ENCODE results near the gene CPA5. TPM values are rescaled to one million over a fixed set of nuclear protein-coding genes. Genes with fewer than 3 reads are reported as not detected.

The CPA5 gene
- total RNA-seq, 1 experiment from 2014 or later, result not detected

- Histone ChIP-seq H3K9ac (ENCODE audit: low read length) (no peak overlapping the region), H3K9me2 (replicated peaks; ENCODE audit: low read length) (no peaks in the 10 kb centered on the region), H3K27me3 (ENCODE audit: low read length) (no peaks in the 10 kb centered on the region), H3F3A (ENCODE audit: low read length, unreplicated experiment) (no peaks in the 10 kb centered on the region), H3K9me3 (ENCODE audit: low read length) (no peaks in the 10 kb centered on the region), H3K27ac (ENCODE audit: low read length) (no peak overlapping the region), H3K4me3 (ENCODE audit: low read length) (no peak overlapping the region), H3K36me3 (ENCODE audit: low read depth, low read length) (no peaks in the 10 kb centered on the region), H4K20me1 (ENCODE audit: low read length) (no peaks in the 10 kb centered on the region), H3K79me2 (ENCODE audit: low read length) (no peaks in the 10 kb centered on the region), H3K4me1 (ENCODE audit: insufficient read depth, low read length) (no peaks in the 10 kb centered on the region), H2AFZ (ENCODE audit: low read length) (no peak overlapping the region), H3K4me2 (ENCODE audit: low read length) (no peak overlapping the region)
- no peak for TF ChIP-seq EZH2 (IDR thresholded peaks at IDR 0.05; ENCODE audit: low read length, unreplicated experiment)
- TF ChIP-seq EZH2phosphoT487 (IDR thresholded peaks at IDR 0.05; ENCODE audit: borderline replicate concordance, low read length), result no peak
- TF ChIP-seq, protein P1, sequence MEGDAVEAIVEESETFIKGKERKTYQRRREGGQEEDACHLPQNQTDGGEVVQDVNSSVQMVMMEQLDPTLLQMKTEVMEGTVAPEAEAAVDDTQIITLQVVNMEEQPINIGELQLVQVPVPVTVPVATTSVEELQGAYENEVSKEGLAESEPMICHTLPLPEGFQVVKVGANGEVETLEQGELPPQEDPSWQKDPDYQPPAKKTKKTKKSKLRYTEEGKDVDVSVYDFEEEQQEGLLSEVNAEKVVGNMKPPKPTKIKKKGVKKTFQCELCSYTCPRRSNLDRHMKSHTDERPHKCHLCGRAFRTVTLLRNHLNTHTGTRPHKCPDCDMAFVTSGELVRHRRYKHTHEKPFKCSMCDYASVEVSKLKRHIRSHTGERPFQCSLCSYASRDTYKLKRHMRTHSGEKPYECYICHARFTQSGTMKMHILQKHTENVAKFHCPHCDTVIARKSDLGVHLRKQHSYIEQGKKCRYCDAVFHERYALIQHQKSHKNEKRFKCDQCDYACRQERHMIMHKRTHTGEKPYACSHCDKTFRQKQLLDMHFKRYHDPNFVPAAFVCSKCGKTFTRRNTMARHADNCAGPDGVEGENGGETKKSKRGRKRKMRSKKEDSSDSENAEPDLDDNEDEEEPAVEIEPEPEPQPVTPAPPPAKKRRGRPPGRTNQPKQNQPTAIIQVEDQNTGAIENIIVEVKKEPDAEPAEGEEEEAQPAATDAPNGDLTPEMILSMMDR (conservative IDR thresholded peaks at IDR 0.05; ENCODE audit: low read depth, low read length), result no peak
- ChIA-PET CTCF (interaction anchor here (0.6 kb wide), 1 partner anchor 10 kb away, joined by 4 read pairs; no protein-coding TSS in a partner anchor), POLR2A (ENCODE audit: unreplicated experiment) (no interaction called here)
- no peak for ATAC-seq
- no TSS peak for BruUV-seq (replicated peaks)
- DNase-seq, result no peak
- intact Hi-C loops (cut with micrococcal nuclease), result no loop called here
Measured at GRCh38 chr7:130342701-130343380, 1.8 kb upstream of the CPA5 start.

DNA sequence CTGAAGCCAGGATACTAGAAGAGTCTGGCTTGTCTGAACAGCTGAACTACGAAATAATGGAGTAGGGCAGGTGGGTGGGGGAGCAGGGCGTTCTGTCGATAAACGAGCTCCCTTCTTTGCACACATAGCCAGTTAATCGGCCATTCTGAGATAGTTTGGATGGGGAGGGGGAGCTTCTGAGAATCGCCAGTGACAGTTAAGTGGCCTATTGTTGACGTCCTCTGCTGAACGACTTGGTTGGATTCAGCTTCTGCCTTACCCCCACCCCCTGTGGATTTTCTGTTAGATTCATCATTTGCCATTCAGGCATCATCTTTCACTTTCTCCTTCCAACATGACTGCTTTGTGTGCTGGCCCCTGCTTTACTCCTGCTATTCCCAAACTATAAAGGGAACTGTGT, 520 bp downstream of the CPA5 start:
- Histone ChIP-seq H3K79me2 (ENCODE audit: low read length) (no peaks in the 10 kb centered on the region), H3K9me3 (ENCODE audit: low read length) (no peaks in the 10 kb centered on the region), H3K9me2 (replicated peaks; ENCODE audit: low read length) (no peaks in the 10 kb centered on the region), H3F3A (ENCODE audit: low read length, unreplicated experiment) (no peaks in the 10 kb centered on the region), H3K27ac (ENCODE audit: low read length) (no peak overlapping the region), H3K27me3 (ENCODE audit: low read length) (no peaks in the 10 kb centered on the region), H3K4me3 (ENCODE audit: low read length) (no peak overlapping the region), H4K20me1 (ENCODE audit: low read length) (no peaks in the 10 kb centered on the region), H2AFZ (ENCODE audit: low read length) (no peak overlapping the region), H3K4me1 (ENCODE audit: insufficient read depth, low read length) (no peaks in the 10 kb centered on the region), H3K9ac (ENCODE audit: low read length) (no peak overlapping the region), H3K4me2 (ENCODE audit: low read length) (no peak overlapping the region), H3K36me3 (ENCODE audit: low read depth, low read length) (no peaks in the 10 kb centered on the region)
- ChIA-PET POLR2A (ENCODE audit: unreplicated experiment) (no interaction called here), CTCF (no interaction called here)
- no TSS peak for BruUV-seq (replicated peaks)
- ATAC-seq (no peak), DNase-seq (no peak)
- intact Hi-C loops (cut with micrococcal nuclease), result no loop called here
- TF ChIP-seq EZH2 (IDR thresholded peaks at IDR 0.05; ENCODE audit: low read length, unreplicated experiment), result no peak
- TF ChIP-seq EZH2phosphoT487 (IDR thresholded peaks at IDR 0.05; ENCODE audit: borderline replicate concordance, low read length), result no peak
- TF ChIP-seq, protein P1 (conservative IDR thresholded peaks at IDR 0.05; ENCODE audit: low read depth, low read length), result no peak

DNA sequence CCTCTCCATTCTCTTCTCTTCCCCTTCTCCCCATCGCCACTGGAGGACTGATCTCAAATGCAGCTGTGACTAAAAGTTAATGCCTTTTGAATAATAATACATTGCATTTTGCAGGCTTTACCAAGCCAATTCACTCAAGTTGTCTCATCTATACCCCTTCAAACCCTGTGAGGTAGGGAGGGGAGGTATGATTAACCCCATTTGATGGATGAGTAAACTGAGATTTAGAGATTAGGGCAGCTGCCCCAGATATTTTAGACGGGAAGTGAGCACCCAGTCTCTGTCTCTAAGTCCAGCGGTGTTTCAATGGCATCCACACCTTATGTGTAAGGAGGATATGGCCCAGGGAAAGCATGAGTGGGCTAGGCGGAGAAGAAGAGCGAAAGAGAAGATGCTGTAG, 1.1 kb downstream of the CPA5 start:
- ChIA-PET CTCF (no interaction called here), POLR2A (ENCODE audit: unreplicated experiment) (no interaction called here)
- Histone ChIP-seq H3K9me3 (ENCODE audit: low read length) (no peaks in the 10 kb centered on the region), H3K27me3 (ENCODE audit: low read length) (no peaks in the 10 kb centered on the region), H3K9me2 (replicated peaks; ENCODE audit: low read length) (no peaks in the 10 kb centered on the region), H3K4me2 (ENCODE audit: low read length) (no peak overlapping the region), H3K4me1 (ENCODE audit: insufficient read depth, low read length) (no peaks in the 10 kb centered on the region), H3K9ac (ENCODE audit: low read length) (no peak overlapping the region), H2AFZ (ENCODE audit: low read length) (no peak overlapping the region), H4K20me1 (ENCODE audit: low read length) (no peaks in the 10 kb centered on the region), H3K36me3 (ENCODE audit: low read depth, low read length) (no peaks in the 10 kb centered on the region), H3K4me3 (ENCODE audit: low read length) (no peak overlapping the region), H3F3A (ENCODE audit: low read length, unreplicated experiment) (no peaks in the 10 kb centered on the region), H3K27ac (ENCODE audit: low read length) (no peak overlapping the region), H3K79me2 (ENCODE audit: low read length) (no peaks in the 10 kb centered on the region)
- no peak for DNase-seq
- intact Hi-C loops (cut with micrococcal nuclease), result no loop called here
- no peak for ATAC-seq
- no TSS peak for BruUV-seq (replicated peaks)
- TF ChIP-seq EZH2phosphoT487 (IDR thresholded peaks at IDR 0.05; ENCODE audit: borderline replicate concordance, low read length) (no peak), EZH2 (IDR thresholded peaks at IDR 0.05; ENCODE audit: low read length, unreplicated experiment) (no peak)
- TF ChIP-seq, protein P1 (conservative IDR thresholded peaks at IDR 0.05; ENCODE audit: low read depth, low read length), result no peak
